HFFc6 (cell line): ENCODE measurements around the gene DAPK1. TPM values are rescaled to one million over a fixed set of nuclear protein-coding genes. Genes with fewer than 3 reads are reported as not detected.

ENCODE experiments used
- DNase-seq: peaks from one replicate; pipeline ENCODE4 v3.0.0-alpha.2; 2018
- H3K27ac Mint-ChIP-seq: 2 replicates; pipeline ENCODE4 v1.8.0; 2020; ENCODE audit warnings: mild to moderate bottlenecking, mixed read lengths
- H3K27me3 Mint-ChIP-seq: 2 replicates; pipeline ENCODE4 v1.8.0; 2021; ENCODE audit warnings: mild to moderate bottlenecking, moderate library complexity, mixed read lengths; ENCODE audit not compliant: insufficient read depth
- H3K36me3 Mint-ChIP-seq: 2 replicates; pipeline ENCODE4 v1.8.0; 2021; ENCODE audit warnings: low read depth, mixed read lengths
- H3K4me1 Mint-ChIP-seq: 2 replicates; pipeline ENCODE4 v1.8.0; 2020; ENCODE audit warnings: low read depth, mixed read lengths
- H3K4me3 Mint-ChIP-seq: 2 replicates; pipeline ENCODE4 v1.8.0; 2020; ENCODE audit warnings: mild to moderate bottlenecking, moderate library complexity, mixed read lengths
- H3K9me3 Mint-ChIP-seq: 2 replicates; pipeline ENCODE4 v1.8.0; 2020; ENCODE audit warnings: mild to moderate bottlenecking, mixed read lengths
- total RNA-seq, 6 experiments: library from RNA; stranded (reverse); fragmentation: NEBNext Ultra II Directional; extraction: Animal tissue kit (Norgen Biotek cat#: 25700); gene quantifications; 2 replicates in 1 of 6; 3 replicates in 5 of 6; pipeline ENCODE4 v1.2.3, GENCODE V29; 2021
- TF ChIP-seq, protein P1 (sequence below): fragments of 200-600 bp; sonication (generic); IDR thresholded peaks from 2 replicates; pipeline ENCODE4 v1.5.0; 2021; ENCODE audit warnings: antibody characterized with exemption, mild to moderate bottlenecking

The DAPK1 gene
- total RNA-seq, 6 experiments from 2014 or later, result 0.06 to 0.36 (median 0.18) TPM

DNA sequence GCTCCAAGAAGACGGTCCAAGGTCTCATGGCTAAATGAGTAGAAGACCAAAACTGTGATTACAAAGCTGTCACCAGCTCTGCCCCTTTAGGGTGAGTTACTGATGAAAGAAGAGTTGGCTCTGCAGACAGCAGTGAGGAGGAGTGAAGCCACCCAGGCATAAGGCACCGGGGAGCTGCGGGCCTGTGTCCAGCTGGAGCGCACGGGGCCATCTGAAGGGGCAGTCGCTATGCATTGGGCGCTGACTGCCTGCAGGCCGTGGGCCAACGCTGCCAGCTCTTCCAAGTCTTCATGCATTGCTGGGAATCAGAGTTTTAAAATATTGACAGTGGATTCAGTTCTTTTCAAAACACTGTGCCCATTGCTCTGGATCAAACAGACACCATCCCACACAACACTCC, 70.3 kb downstream of the DAPK1 start:
- Mint-ChIP-seq H3K27me3 (peaks cover 3% of the 10 kb centered on the region; the same call in 1 of the 2 replicates), H3K4me1 (no peaks in the 10 kb centered on the region), H3K36me3 (no peaks in the 10 kb centered on the region), H3K4me3 (no peak overlapping the region), H3K27ac (no peak overlapping the region), H3K9me3 (no peaks in the 10 kb centered on the region; the same call in 1 of the 2 replicates)
- no peak for DNase-seq
- TF ChIP-seq, protein P1, sequence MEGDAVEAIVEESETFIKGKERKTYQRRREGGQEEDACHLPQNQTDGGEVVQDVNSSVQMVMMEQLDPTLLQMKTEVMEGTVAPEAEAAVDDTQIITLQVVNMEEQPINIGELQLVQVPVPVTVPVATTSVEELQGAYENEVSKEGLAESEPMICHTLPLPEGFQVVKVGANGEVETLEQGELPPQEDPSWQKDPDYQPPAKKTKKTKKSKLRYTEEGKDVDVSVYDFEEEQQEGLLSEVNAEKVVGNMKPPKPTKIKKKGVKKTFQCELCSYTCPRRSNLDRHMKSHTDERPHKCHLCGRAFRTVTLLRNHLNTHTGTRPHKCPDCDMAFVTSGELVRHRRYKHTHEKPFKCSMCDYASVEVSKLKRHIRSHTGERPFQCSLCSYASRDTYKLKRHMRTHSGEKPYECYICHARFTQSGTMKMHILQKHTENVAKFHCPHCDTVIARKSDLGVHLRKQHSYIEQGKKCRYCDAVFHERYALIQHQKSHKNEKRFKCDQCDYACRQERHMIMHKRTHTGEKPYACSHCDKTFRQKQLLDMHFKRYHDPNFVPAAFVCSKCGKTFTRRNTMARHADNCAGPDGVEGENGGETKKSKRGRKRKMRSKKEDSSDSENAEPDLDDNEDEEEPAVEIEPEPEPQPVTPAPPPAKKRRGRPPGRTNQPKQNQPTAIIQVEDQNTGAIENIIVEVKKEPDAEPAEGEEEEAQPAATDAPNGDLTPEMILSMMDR, result no peak

GRCh38 chr9:87568401-87568800, 70.7 kb downstream of the DAPK1 start:
- H3K4me3 Mint-ChIP-seq, result no peak overlapping the region
- TF ChIP-seq, protein P1, result no peak
- H3K9me3 Mint-ChIP-seq, result no peaks in the 10 kb centered on the region; the same call in 1 of the 2 replicates
- no peaks in the 10 kb centered on the region for H3K4me1 Mint-ChIP-seq
- no peak for DNase-seq
- H3K36me3 Mint-ChIP-seq, result no peaks in the 10 kb centered on the region
- H3K27ac Mint-ChIP-seq, result no peak overlapping the region
- peaks cover 2% of the 10 kb centered on the region; the same call in 1 of the 2 replicates for H3K27me3 Mint-ChIP-seq

DNA sequence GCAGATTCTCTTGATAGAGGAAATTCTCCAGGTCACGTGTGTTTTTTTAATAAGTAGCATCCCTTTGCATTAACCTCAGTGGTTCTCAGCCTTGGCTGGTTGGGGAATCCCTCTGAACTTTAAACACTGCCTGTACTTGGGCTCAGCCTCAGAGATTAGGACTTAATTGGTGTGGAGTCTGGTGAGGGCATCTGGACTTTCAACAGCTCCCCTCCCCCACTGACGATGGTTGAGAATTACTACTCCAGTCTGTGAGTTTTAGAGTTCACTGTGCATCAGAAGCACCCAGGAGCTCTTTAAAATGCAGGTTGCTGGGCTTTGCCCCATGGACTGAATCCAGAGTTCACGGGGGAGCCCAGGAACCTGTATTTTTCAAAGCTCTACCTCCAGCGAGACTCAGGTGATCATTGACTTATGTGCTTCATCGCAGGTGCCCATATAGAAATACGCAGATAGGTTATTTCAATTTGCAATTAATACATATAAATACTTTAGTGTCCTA, 71.4 kb downstream of the DAPK1 start:
- TF ChIP-seq, protein P1, result no peak
- H3K27ac Mint-ChIP-seq, result no peak overlapping the region

GRCh38 chr9:87569518-87569917, 71.9 kb downstream of the DAPK1 start:
- no peaks in the 10 kb centered on the region for H3K4me1 Mint-ChIP-seq
- no peak overlapping the region for H3K27ac Mint-ChIP-seq
- H3K27me3 Mint-ChIP-seq, result peaks cover 2% of the 10 kb centered on the region; the same call in 1 of the 2 replicates
- no peaks in the 10 kb centered on the region for H3K9me3 Mint-ChIP-seq
- DNase-seq, result no peak
- TF ChIP-seq, protein P1, result no peak
- no peaks in the 10 kb centered on the region for H3K36me3 Mint-ChIP-seq
- no peak overlapping the region for H3K4me3 Mint-ChIP-seq

More for the DNA sequence above, 71.4 kb downstream of the DAPK1 start:
- peaks cover 2% of the 10 kb centered on the region; the same call in 1 of the 2 replicates for H3K27me3 Mint-ChIP-seq
- H3K4me3 Mint-ChIP-seq, result no peak overlapping the region
- H3K9me3 Mint-ChIP-seq, result no peaks in the 10 kb centered on the region; the same call in 1 of the 2 replicates
- no peak for DNase-seq
- H3K36me3 Mint-ChIP-seq, result no peaks in the 10 kb centered on the region
- no peaks in the 10 kb centered on the region for H3K4me1 Mint-ChIP-seq

DNA sequence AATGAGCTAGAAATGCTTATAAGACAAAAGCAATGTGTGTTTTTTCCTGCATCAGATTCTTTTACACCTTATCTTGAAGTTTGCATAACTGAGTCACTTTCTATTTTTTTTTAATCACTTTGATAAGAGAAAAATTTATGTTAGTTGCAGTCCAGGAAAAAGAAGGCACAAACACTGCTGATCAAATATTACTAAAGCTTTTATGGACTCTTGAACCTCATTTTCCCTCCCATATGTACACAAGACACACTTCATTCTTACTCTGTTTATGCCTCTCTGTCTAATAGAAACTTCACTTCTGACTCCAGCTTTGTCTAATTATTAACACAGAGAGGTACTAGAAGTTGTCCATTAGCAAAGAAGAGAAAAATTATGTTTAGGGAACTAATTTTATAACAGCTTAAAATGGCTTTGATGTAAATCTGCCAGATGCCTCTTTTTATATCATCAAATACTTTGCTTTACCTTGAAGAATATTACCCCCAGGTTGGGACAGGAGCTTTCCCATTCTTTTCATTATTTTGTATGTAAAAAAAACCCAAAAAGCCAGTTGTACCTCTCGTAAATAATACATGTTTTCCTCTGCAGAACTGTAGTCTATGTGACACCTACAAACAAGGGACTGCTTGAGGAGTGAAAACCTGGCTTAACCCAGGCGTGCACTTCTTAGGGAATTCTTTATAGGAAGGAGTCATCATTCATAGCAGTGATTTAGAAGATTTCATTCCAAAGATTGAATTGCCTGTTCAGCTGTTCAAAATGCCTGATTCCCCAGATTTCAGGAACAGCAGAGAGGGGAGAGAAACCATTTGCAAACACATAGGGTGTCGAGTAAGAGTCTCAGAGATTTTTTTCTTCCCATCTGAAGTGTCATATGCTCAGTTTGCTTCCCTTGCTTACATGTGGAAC, 72.6 kb downstream of the DAPK1 start:
- no peak overlapping the region for H3K27ac Mint-ChIP-seq
- no peak overlapping the region for H3K4me3 Mint-ChIP-seq

More for the DNA sequence above, 72.6 kb downstream of the DAPK1 start:
- Mint-ChIP-seq H3K27me3 (peaks cover 2% of the 10 kb centered on the region; the same call in 1 of the 2 replicates), H3K4me1 (no peaks in the 10 kb centered on the region), H3K36me3 (no peaks in the 10 kb centered on the region), H3K9me3 (no peaks in the 10 kb centered on the region)
- TF ChIP-seq, protein P1, result no peak
- DNase-seq, result no peak
